ENCODE measurements around the gene FYCO1. TPM values are rescaled to one million over a fixed set of nuclear protein-coding genes. Genes with fewer than 3 reads are reported as not detected.

Gene FYCO1
- total and polyA plus RNA-seq, 2 of the 13 experiments (the other 11 are each of a cell fraction or from before 2014, with no cell fraction given), result 2.7 to 4.2 TPM

- BruUV-seq (replicated peaks), result no TSS peak
- DNase-seq (ENCODE audit: low spot score) (no peak), ATAC-seq (no peak), FAIRE-seq (no peak)
- Histone ChIP-seq H2AFZ (ENCODE audit: low read length) (no peak overlapping the region), H3K4me3 (replicated peaks in 1 of 3; ENCODE audit: insufficient read depth in 1 of 3, low read depth in 2 of 3, low read length in 3 of 3) (no peak overlapping the region), H3K4me2 (ENCODE audit: low read depth, low read length) (no peak overlapping the region), H3K9ac (ENCODE audit: insufficient read depth, low read depth, low read length) (no peak overlapping the region), H3K27ac (ENCODE audit: extremely low read length, insufficient read depth, low read length) (no peak overlapping the region), H3K36me3 (replicated peaks in 1 of 2; ENCODE audit: control insufficient read depth in 1 of 2, insufficient read depth in 2 of 2, low read length in 2 of 2) (no peaks in the 10 kb centered on the region), H3K4me1 (ENCODE audit: insufficient read depth, low read length) (peaks cover 14% of the 10 kb centered on the region), H3K9me3 (ENCODE audit: low read length) (no peaks in the 10 kb centered on the region), H3K79me2 (ENCODE audit: insufficient read depth, low read length) (no peaks in the 10 kb centered on the region), H4K20me1 (ENCODE audit: insufficient read depth, low read length) (no peaks in the 10 kb centered on the region), H3K27me3 (ENCODE audit: control insufficient read depth in 1 of 2, insufficient read depth in 2 of 2, low read length in 2 of 2) (peaks cover 0 to 3% of the 10 kb centered on the region in 2 experiments; a peak in 1 of 5 replicates)
- 47% methylated on average over 2 of the region's 2 CpGs for WGBS (ENCODE audit: low lambda C conversion rate)
- in situ Hi-C loops (cut with HindIII; ENCODE audit: extremely low pct_ligation_motif_present, low pct_unique_long_range_greater_than_20kb) (no loop called here), intact Hi-C loops (cut with micrococcal nuclease; ENCODE audit: unreplicated experiment) (no loop called here)
- CTCF ChIA-PET (ENCODE audit: low intra/inter-chr PET ratio, low total read pairs), result no interaction called here
- TF ChIP-seq GABPA (IDR thresholded peaks at IDR 0.05; ENCODE audit: low read depth, low read length) (no peak), GABPA (CRISPR knock-in tag; IDR thresholded peaks at IDR 0.05; ENCODE audit: low read depth) (no peak), MAZ (IDR thresholded peaks at IDR 0.05; ENCODE audit: borderline replicate concordance, low read depth, low read length) (no peak), MAZ (CRISPR knock-in tag; IDR thresholded peaks at IDR 0.05; ENCODE audit: low read depth) (no peak), HNRNPL (IDR thresholded peaks at IDR 0.05; ENCODE audit: low read depth, low read length) (no peak), ZNF33A (CRISPR knock-in tag; IDR thresholded peaks at IDR 0.05; ENCODE audit: borderline replicate concordance) (no peak), TIGD3 (CRISPR knock-in tag; IDR thresholded peaks at IDR 0.05; ENCODE audit: borderline replicate concordance) (no peak), RARG (CRISPR knock-in tag; IDR thresholded peaks at IDR 0.05; ENCODE audit: low read depth) (no peak), NCOA1 (CRISPR knock-in tag; IDR thresholded peaks at IDR 0.05) (no peak), ZNF776 (CRISPR knock-in tag; IDR thresholded peaks at IDR 0.05) (no peak), YY1 (IDR thresholded peaks at IDR 0.05; ENCODE audit: insufficient read depth, insufficient replicate concordance, low read depth, low read length) (no peak), CENPBD1 (CRISPR knock-in tag; IDR thresholded peaks at IDR 0.05; ENCODE audit: borderline replicate concordance, low read depth) (no peak)
- POLR2A ChIA-PET, result no interaction called here
Measured at GRCh38 chr3:45878124-45878523, 117.5 kb downstream of the FYCO1 start.

Data from HepG2 (cell line).